Measurements from ENCODE around the gene CARD9. TPM values are rescaled to one million over a fixed set of nuclear protein-coding genes. Genes with fewer than 3 reads are reported as not detected.
"Not testable (repeated sequence)": the region's sequence is repeated elsewhere in the genome, so short reads cannot be mapped to it uniquely, and the experiment has no call there.

The CARD9 gene
- total RNA-seq, 1 experiment from 2014 or later: 2.9 TPM

DNA sequence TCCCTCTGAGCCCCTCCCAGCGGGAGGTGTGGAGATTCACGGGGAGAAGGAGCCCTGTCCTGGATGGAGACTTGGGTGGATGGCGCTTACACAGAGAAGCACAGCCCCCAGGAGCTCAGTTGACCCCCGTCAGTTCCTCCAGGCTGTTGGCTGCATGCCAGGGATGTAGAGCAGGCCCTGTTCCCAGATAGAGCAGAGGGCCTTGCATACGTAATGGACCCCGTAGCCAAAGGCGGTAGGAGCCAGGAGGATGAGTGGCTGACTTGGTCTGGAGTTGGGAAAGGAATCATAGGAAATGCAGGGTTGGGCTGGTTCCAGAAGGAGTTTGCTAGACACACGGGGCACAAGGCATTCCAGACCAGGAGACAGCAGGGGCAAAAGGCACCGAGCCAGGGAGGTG is 39.5 kb upstream of the CARD9 start:
- Histone ChIP-seq H3K9me3 (ENCODE audit: low read length) (no peaks in the 10 kb centered on the region), H4K20me1 (ENCODE audit: insufficient read depth, low read depth, low read length) (peaks cover 14% of the 10 kb centered on the region; the same call in 1 of the 2 replicates), H2AFZ (ENCODE audit: low read length) (no peak overlapping the region), H3K9ac (ENCODE audit: low read length) (no peak overlapping the region), H3K27me3 (ENCODE audit: low read length) (no peaks in the 10 kb centered on the region), H3K79me2 (ENCODE audit: low read length) (peaks cover 54% of the 10 kb centered on the region), H3K4me3 (ENCODE audit: low read length) (no peak overlapping the region), H3K4me2 (ENCODE audit: low read depth, low read length, poor library complexity, severe bottlenecking) (no peak overlapping the region), H3K9me2 (replicated peaks; ENCODE audit: insufficient read depth, low read length) (no peaks in the 10 kb centered on the region), H3K36me3 (ENCODE audit: insufficient read depth, low read length) (peaks cover 25% of the 10 kb centered on the region; the same call in 1 of the 2 replicates), H3K27ac (ENCODE audit: low read length) (no peak overlapping the region), H3K4me1 (ENCODE audit: low read length) (peaks cover 29% of the 10 kb centered on the region)
- no peak for DNase-seq

DNA sequence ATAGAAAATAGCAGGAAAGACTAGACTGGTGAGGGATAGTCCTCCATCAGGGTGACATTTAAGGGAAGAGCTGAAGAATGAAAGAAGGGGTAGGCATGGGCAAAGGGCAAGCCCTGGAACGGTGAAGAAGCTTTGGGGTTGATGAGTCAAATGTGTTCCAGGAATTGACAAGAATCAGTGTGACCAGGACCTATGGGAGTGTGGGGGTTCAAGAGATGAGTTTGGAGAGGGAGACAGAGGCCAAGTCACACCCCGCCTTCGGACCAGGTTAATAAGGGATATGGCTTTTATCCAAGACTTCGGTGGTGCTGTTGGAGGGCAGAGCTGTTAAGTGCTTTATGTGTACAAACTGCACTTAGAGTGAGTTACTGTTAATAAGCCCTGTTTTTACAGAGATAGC is 37.9 kb upstream of the CARD9 start:
- H4K20me1 ChIP-seq (ENCODE audit: insufficient read depth, low read depth, low read length): peaks cover 14% of the 10 kb centered on the region; the same call in 1 of the 2 replicates
- no peaks in the 10 kb centered on the region for H3K9me2 ChIP-seq (replicated peaks; ENCODE audit: insufficient read depth, low read length)
- no peaks in the 10 kb centered on the region for H3K9me3 ChIP-seq (ENCODE audit: low read length)
- peak overlapping the region; percentile 93 for H3K4me2 ChIP-seq (ENCODE audit: low read depth, low read length, poor library complexity, severe bottlenecking)
- H3K27ac ChIP-seq (ENCODE audit: low read length): peak overlapping the region; percentile 5; the same call in 1 of the 2 replicates
- no peak overlapping the region for H2AFZ ChIP-seq (ENCODE audit: low read length)
- no peaks in the 10 kb centered on the region for H3K27me3 ChIP-seq (ENCODE audit: low read length)
- peak overlapping the region; percentile 90 for H3K4me3 ChIP-seq (ENCODE audit: low read length)
- H3K4me1 ChIP-seq (ENCODE audit: low read length): peaks cover 29% of the 10 kb centered on the region
- H3K9ac ChIP-seq (ENCODE audit: low read length): peak overlapping the region; percentile 94
- peaks cover 59% of the 10 kb centered on the region for H3K79me2 ChIP-seq (ENCODE audit: low read length)
- no peak for DNase-seq
- peaks cover 32% of the 10 kb centered on the region; the same call in 1 of the 2 replicates for H3K36me3 ChIP-seq (ENCODE audit: insufficient read depth, low read length)

DNA sequence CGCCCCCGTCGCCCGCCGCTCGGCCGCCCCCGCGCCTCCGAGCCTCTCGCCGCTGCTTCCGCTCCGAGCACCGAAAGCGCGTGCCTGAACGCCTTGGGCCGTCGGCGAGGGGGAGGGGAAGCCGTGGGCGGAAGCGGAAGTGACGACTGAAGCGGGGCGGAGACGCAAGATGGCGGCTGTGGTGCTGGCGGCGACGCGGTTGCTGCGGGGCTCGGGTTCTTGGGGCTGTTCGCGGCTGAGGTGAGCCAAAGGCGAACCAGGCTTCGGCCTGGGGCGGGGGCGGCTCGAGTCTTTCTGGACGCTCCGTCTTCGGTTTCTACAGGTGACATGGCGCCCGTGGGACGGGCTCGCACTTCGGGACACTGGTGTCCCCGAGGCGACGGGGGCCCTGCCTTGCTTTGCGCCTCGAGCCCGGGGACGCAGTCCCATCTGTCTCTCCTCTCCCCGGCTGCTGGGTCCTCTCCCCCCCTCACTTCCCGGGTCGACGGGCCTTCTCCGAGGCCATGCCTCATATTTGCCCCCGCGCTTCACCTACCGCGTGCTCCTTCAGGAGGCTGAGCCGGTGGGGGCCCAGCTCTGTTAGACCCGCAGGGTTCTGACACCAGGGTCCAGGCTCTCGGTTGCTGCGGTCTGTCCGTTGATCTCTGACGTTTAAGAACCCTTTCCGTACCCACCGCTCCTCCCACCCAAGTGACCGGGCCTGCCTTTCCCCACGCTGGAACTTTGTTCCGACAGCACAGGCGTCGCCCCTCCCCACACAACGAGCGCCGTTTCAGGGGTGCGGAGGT is 37.2 kb upstream of the CARD9 start, which contains the start of the genes ENTR1 and PMPCA:
TSS of gene ENTR1 (minus strand) at position 115 of the 788 bp plus-strand sequence. CDS start 217 bp downstream, outside the sequence.
TSS of gene PMPCA (plus strand) at position 159 of the 788 bp plus-strand sequence. CDS start at position 170, 11 bp downstream.
- Histone ChIP-seq H3K27ac (ENCODE audit: low read length) (peak within 1 kb of the TSS; percentile 69), H3K4me2 (ENCODE audit: low read depth, low read length, poor library complexity, severe bottlenecking) (peak within 1 kb of the TSS; percentile 93), H3K27me3 (ENCODE audit: low read length) (no peaks in the 10 kb centered on the region), H2AFZ (ENCODE audit: low read length) (no peak within 1 kb of the TSS), H3K4me3 (ENCODE audit: low read length) (peak within 1 kb of the TSS; percentile 90), H3K36me3 (ENCODE audit: insufficient read depth, low read length) (peaks cover 29% of the 10 kb centered on the region; the same call in 1 of the 2 replicates), H3K79me2 (ENCODE audit: low read length) (peaks cover 59% of the 10 kb centered on the region), H4K20me1 (ENCODE audit: insufficient read depth, low read depth, low read length) (peaks cover 14% of the 10 kb centered on the region; the same call in 1 of the 2 replicates), H3K9me2 (replicated peaks; ENCODE audit: insufficient read depth, low read length) (no peaks in the 10 kb centered on the region), H3K4me1 (ENCODE audit: low read length) (peaks cover 29% of the 10 kb centered on the region), H3K9me3 (ENCODE audit: low read length) (no peaks in the 10 kb centered on the region), H3K9ac (ENCODE audit: low read length) (peak within 1 kb of the TSS; percentile 94)
- DNase-seq: peak; percentile 98

DNA sequence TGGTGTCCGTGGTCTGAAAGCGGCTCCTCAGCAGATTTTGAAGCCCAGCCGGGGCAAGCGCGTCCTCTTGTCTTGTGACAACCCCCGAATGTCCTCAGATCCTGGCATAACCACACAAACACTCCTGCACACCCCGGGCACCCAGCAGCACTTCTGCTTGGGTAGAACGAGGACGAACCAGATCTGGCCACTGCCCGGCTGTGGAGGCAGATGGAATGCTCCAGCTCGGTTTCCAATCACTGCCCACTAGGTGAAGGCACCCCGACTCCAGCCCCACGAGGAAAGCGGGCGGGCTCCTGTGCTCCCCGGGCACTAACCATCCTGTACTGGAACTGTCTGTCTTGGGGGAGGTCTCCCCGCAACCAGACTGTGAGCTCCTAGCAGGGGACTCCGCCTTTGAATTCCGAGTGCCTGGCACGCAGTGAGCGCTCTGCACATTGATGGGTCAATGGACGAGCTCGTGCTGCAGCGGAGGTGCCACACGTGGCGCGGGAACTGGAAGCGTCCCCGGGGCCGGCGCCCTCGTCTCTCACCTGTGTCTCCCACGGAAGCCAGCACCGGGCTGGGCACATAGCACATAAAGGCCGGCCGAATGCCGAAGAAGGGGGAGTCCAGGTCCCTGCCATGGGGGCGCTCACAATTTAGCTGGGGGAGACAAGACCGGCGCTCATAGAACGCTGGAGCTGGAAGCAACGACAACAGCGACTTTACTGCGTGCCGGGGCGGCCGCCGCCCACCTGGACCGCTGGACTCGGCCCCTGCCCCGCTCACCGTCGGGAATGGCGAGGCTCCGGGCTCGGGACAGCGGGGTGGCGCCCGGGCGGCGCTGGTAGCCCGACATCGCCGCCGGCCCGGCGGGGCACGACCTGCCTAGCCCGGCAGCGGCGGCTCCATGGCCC is 36.3 kb upstream of the CARD9 start:
- Histone ChIP-seq H3K9ac (ENCODE audit: low read length) (peak overlapping the region; percentile 94), H3K9me3 (ENCODE audit: low read length) (no peaks in the 10 kb centered on the region), H3K4me2 (ENCODE audit: low read depth, low read length, poor library complexity, severe bottlenecking) (peak overlapping the region; percentile 63), H3K79me2 (ENCODE audit: low read length) (peaks cover 59% of the 10 kb centered on the region), H3K27ac (ENCODE audit: low read length) (peak overlapping the region; percentile 69), H3K36me3 (ENCODE audit: insufficient read depth, low read length) (peaks cover 32% of the 10 kb centered on the region; the same call in 1 of the 2 replicates), H3K27me3 (ENCODE audit: low read length) (no peaks in the 10 kb centered on the region), H2AFZ (ENCODE audit: low read length) (no peak overlapping the region), H4K20me1 (ENCODE audit: insufficient read depth, low read depth, low read length) (peaks cover 14% of the 10 kb centered on the region; the same call in 1 of the 2 replicates), H3K4me3 (ENCODE audit: low read length) (peak overlapping the region; percentile 80), H3K4me1 (ENCODE audit: low read length) (peaks cover 29% of the 10 kb centered on the region), H3K9me2 (replicated peaks; ENCODE audit: insufficient read depth, low read length) (no peaks in the 10 kb centered on the region)
- DNase-seq: peak; percentile 74

DNA sequence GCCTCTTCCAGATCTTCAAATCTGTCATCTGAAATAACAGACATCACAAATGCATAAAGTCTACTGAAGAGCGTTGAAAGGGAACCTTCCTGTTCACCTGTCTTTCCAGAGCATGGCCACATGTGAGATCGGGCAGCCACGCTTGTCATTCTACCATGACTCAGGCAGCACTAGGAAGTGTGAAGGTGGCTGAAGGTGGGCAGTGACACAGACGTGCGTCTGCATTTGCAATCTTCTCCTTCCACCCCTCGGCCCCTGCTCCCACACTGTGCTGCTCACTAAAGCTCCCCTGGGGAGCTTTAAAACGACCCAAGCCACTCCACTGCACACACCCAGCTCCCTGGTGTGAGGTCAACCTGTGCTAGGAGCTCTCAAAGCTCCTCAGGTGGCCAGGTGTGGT is 34.4 kb upstream of the CARD9 start:
- Histone ChIP-seq H3K9me2 (replicated peaks; ENCODE audit: insufficient read depth, low read length) (no peaks in the 10 kb centered on the region), H3K27me3 (ENCODE audit: low read length) (no peaks in the 10 kb centered on the region), H2AFZ (ENCODE audit: low read length) (no peak overlapping the region), H3K27ac (ENCODE audit: low read length) (0 out of 2 replicates have a peak overlapping the region, but pooled peaks have one; percentile 20), H3K36me3 (ENCODE audit: insufficient read depth, low read length) (peaks cover 30% of the 10 kb centered on the region; the same call in 1 of the 2 replicates), H3K4me3 (ENCODE audit: low read length) (no peak overlapping the region), H3K4me2 (ENCODE audit: low read depth, low read length, poor library complexity, severe bottlenecking) (no peak overlapping the region), H3K9ac (ENCODE audit: low read length) (no peak overlapping the region), H3K4me1 (ENCODE audit: low read length) (peaks cover 29% of the 10 kb centered on the region), H4K20me1 (ENCODE audit: insufficient read depth, low read depth, low read length) (peaks cover 13% of the 10 kb centered on the region; the same call in 1 of the 2 replicates), H3K9me3 (ENCODE audit: low read length) (no peaks in the 10 kb centered on the region), H3K79me2 (ENCODE audit: low read length) (peaks cover 48% of the 10 kb centered on the region)
- DNase-seq: no peak

DNA sequence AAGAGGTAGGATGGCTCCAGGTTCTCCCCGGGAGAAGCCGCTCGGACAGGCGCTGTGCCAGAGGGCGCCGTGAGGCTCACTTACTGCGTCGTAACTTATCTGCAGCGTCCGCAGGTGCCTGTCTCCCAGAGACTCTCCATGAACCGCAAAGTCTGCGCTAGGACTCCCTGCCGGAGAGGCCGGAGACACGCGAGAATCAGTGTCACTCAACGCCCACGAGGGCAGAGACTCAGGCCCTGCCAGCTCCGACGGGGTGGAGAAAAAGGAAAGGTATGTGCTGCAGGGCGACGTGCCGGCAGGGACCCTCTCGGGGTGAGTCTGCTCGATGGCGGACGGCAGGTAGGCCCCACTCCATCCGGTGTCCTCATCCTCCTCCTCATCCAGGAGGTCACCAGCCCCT is 33.6 kb upstream of the CARD9 start:
- DNase-seq; H3K4me2 ChIP-seq (ENCODE audit: low read depth, low read length, poor library complexity, severe bottlenecking); H3K4me3 ChIP-seq (ENCODE audit: low read length); H3K9me2 ChIP-seq (replicated peaks; ENCODE audit: insufficient read depth, low read length); H3K9me3 ChIP-seq (ENCODE audit: low read length); H3K27ac ChIP-seq (ENCODE audit: low read length); H3K9ac ChIP-seq (ENCODE audit: low read length); H3K27me3 ChIP-seq (ENCODE audit: low read length); H2AFZ ChIP-seq (ENCODE audit: low read length): not testable (repeated sequence)
- Histone ChIP-seq H3K79me2 (ENCODE audit: low read length) (peaks cover 39% of the 10 kb centered on the region), H3K4me1 (ENCODE audit: low read length) (peaks cover 26% of the 10 kb centered on the region), H3K36me3 (ENCODE audit: insufficient read depth, low read length) (peaks cover 28% of the 10 kb centered on the region; the same call in 1 of the 2 replicates), H4K20me1 (ENCODE audit: insufficient read depth, low read depth, low read length) (peaks cover 10% of the 10 kb centered on the region; the same call in 1 of the 2 replicates)

DNA sequence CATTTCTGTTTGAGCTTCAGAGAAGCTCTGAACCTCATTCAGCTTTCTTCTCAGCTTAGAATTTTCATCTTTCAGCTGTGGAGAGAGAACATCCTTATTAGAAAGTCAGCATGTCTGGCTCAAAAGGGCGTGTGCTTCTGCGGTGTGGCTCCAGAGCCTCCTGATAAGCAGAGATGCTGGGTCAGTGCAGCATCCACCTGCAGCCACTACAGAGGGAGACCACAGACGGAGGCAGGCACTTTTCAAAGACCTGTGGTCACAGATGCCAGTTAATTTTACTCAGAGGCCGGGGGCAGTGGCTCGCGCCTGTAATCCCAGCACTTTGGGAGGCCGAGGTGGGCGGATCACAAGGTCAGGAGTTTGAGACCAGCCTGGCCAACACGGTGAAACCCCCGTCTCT is 32.4 kb upstream of the CARD9 start:
- H4K20me1 ChIP-seq (ENCODE audit: insufficient read depth, low read depth, low read length); H3K27me3 ChIP-seq (ENCODE audit: low read length); H3K9me2 ChIP-seq (replicated peaks; ENCODE audit: insufficient read depth, low read length); H3K9me3 ChIP-seq (ENCODE audit: low read length); DNase-seq; H3K4me2 ChIP-seq (ENCODE audit: low read depth, low read length, poor library complexity, severe bottlenecking); H3K4me3 ChIP-seq (ENCODE audit: low read length); H3K27ac ChIP-seq (ENCODE audit: low read length); H3K9ac ChIP-seq (ENCODE audit: low read length); H2AFZ ChIP-seq (ENCODE audit: low read length): not testable (repeated sequence)
- H3K79me2 ChIP-seq (ENCODE audit: low read length): peaks cover 28% of the 10 kb centered on the region
- H3K4me1 ChIP-seq (ENCODE audit: low read length): peaks cover 18% of the 10 kb centered on the region
- peaks cover 24% of the 10 kb centered on the region; the same call in 1 of the 2 replicates for H3K36me3 ChIP-seq (ENCODE audit: insufficient read depth, low read length)
